Measurements from ENCODE around the gene CSNK2B. TPM values are rescaled to one million over a fixed set of nuclear protein-coding genes. Genes with fewer than 3 reads are reported as not detected.

The CSNK2B gene
- total and polyA plus RNA-seq, 7 experiments from 2014 or later: 101 to 275 (median 149) TPM

DNA sequence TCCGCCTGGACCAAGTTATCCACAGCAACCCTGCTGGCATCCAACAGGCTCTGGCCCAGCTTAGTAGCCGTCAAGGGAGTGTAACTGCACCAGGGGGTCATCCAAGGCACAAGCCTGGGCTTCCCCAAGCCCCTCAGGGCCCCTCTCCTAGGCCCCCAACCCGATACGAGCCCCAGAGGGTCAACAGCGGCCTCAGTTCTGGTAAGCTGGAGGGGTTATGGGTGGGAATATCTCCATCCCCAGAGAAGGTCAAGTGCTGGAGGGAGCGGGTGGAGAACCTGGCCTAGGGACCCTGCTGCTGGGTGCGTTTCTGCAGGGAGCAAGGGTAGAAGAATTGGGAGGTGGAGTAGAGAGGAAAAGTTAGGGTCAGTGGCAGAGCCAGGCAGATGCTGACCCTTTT lies 32.4 kb upstream of the CSNK2B start:
- Histone ChIP-seq H3K4me1 (ENCODE audit: control insufficient read depth in 2 of 2, insufficient read depth in 2 of 2, low read length in 2 of 2) (no peaks in the 10 kb centered on the region), H3K27ac (ENCODE audit: low read depth, low read length) (no peak overlapping the region), H3K4me3 (ENCODE audit: low read length) (no peak overlapping the region), H3K27me3 (ENCODE audit: control insufficient read depth in 2 of 2, insufficient read depth in 2 of 2, low read length in 2 of 2) (no peaks in the 10 kb centered on the region), H3K36me3 (ENCODE audit: control insufficient read depth in 2 of 3, insufficient read depth in 3 of 3, low read length in 3 of 3) (peaks cover 15 to 97% (median 21%) of the 10 kb centered on the region in 3 experiments), H3K9me3 (ENCODE audit: control insufficient read depth in 2 of 3, low read length in 3 of 3) (no peaks in the 10 kb centered on the region)
- Mint-ChIP-seq H3K9me3 (no peaks in the 10 kb centered on the region), H3K27me3 (no peaks in the 10 kb centered on the region), H3K4me3 (no peak overlapping the region), H3K4me1 (peaks cover 0 to 5% (median 0%) of the 10 kb centered on the region in 7 donors), H3K27ac (peak overlapping the region in 1 of 9 donors; percentile 51), H3K36me3 (peaks cover 8 to 50% (median 19%) of the 10 kb centered on the region in 5 donors)
- intact Hi-C loops (cut with micrococcal nuclease): no loop called here
- DNase-seq (no peak), ATAC-seq (no peak)
- ChIA-PET POLR2A (interaction anchor here (1.0 to 1.1 kb wide), 2 partner anchors 18 to 51 kb away, joined by 3 read pairs; partner anchors contain the start of gene LTB), CTCF (interaction anchor here (1.7 kb wide), 1 partner anchor 18 kb away, joined by 4 read pairs; no protein-coding TSS in a partner anchor)

DNA sequence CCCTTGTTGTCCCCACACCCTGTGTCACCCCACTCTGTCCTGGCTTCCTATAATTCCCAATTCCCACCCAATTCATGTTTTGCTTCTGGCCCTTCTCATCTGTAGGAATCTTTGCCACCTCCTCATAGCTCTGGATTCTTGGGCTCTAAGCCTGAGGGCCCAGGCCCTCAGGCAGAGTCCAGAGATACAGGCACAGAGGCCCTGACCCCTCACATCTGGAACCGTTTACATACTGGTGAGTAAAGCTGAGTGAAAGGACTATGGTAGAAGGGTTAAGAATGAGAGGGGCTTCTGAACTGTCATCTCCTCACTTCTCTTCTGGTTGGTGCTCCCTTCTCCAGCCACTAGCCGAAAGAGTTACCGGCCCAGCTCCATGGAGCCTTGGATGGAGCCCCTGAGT lies 31.7 kb upstream of the CSNK2B start:
- H3K27me3 ChIP-seq (ENCODE audit: control insufficient read depth in 2 of 2, insufficient read depth in 2 of 2, low read length in 2 of 2): no peaks in the 10 kb centered on the region
- no peak for DNase-seq
- Mint-ChIP-seq H3K4me3 (no peak overlapping the region), H3K27ac (peak overlapping the region in 3 of 9 donors; percentile 27 to 76 (median 46)), H3K27me3 (no peaks in the 10 kb centered on the region), H3K36me3 (peaks cover 8 to 44% (median 19%) of the 10 kb centered on the region in 5 donors), H3K9me3 (no peaks in the 10 kb centered on the region), H3K4me1 (peaks cover 0 to 5% (median 0%) of the 10 kb centered on the region in 7 donors)
- H3K9me3 ChIP-seq (ENCODE audit: control insufficient read depth in 2 of 3, low read length in 3 of 3): no peaks in the 10 kb centered on the region
- POLR2A ChIA-PET: interaction anchor here (0.9 to 1.0 kb wide), 2 partner anchors 52 to 54 kb away, joined by 3 read pairs; partner anchors contain the start of gene LTB
- intact Hi-C loops (cut with micrococcal nuclease): no loop called here
- H3K36me3 ChIP-seq (ENCODE audit: control insufficient read depth in 2 of 3, insufficient read depth in 3 of 3, low read length in 3 of 3): peaks cover 15 to 94% (median 18%) of the 10 kb centered on the region in 3 experiments
- no peak overlapping the region for H3K4me3 ChIP-seq (ENCODE audit: low read length)
- ATAC-seq: no peak
- no peaks in the 10 kb centered on the region for H3K4me1 ChIP-seq (ENCODE audit: control insufficient read depth in 2 of 2, insufficient read depth in 2 of 2, low read length in 2 of 2)
- CTCF ChIA-PET: interaction anchor here (1.7 kb wide), 1 partner anchor 17 kb away, joined by 4 read pairs; no protein-coding TSS in a partner anchor
- H3K27ac ChIP-seq (ENCODE audit: low read depth, low read length): no peak overlapping the region

DNA sequence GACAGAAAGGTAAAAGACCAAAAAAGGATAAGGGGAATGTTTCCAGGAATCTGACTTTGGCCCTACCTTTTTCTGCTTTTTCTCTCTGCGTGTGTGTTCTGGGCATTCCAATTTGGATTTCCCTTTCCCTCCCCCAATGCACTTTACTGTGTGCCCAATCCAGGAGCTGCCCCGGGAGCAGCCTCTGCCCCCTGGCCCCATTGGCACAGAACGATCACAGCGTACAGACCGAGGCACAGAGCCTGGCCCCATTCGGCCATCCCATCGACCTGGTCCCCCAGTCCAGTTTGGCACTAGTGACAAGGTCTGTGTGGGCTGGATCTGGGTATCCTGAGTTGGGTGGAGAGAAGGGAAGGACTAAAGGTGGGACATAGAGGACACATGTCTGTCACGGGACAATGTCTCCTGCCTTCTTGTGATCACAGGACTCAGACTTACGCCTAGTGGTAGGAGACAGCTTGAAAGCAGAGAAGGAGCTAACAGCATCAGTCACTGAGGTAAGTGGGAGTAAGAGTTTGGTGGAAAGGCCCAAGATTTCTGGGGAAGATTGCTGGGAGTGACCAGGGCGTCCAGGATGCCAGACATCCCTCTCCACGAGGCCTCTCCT lies 30.8 kb upstream of the CSNK2B start:
- H3K27me3 Mint-ChIP-seq: no peaks in the 10 kb centered on the region
- H3K9me3 ChIP-seq (ENCODE audit: control insufficient read depth in 2 of 3, low read length in 3 of 3): no peaks in the 10 kb centered on the region
- intact Hi-C loops (cut with micrococcal nuclease): no loop called here
- POLR2A ChIA-PET: interaction anchor here (0.8 kb wide), 1 partner anchor 37 kb away, joined by 3 read pairs; no protein-coding TSS in a partner anchor
- H3K4me1 Mint-ChIP-seq: peaks cover 0 to 10% (median 0%) of the 10 kb centered on the region in 7 donors
- peak overlapping the region in 4 of 9 donors; percentile 40 to 60 (median 51) for H3K27ac Mint-ChIP-seq
- CTCF ChIA-PET: interaction anchor here (0.7 to 1.7 kb wide), 2 partner anchors 16 to 37 kb away, joined by 3 to 4 read pairs; no protein-coding TSS in a partner anchor
- peaks cover 8 to 41% (median 19%) of the 10 kb centered on the region in 5 donors for H3K36me3 Mint-ChIP-seq
- ATAC-seq: peak; percentile 23
- no peaks in the 10 kb centered on the region for H3K27me3 ChIP-seq (ENCODE audit: control insufficient read depth in 2 of 2, insufficient read depth in 2 of 2, low read length in 2 of 2)
- no peaks in the 10 kb centered on the region for H3K9me3 Mint-ChIP-seq
- no peak overlapping the region for H3K27ac ChIP-seq (ENCODE audit: low read depth, low read length)
- DNase-seq: no peak
- H3K4me3 ChIP-seq (ENCODE audit: low read length): no peak overlapping the region
- H3K4me3 Mint-ChIP-seq: no peak overlapping the region
- H3K4me1 ChIP-seq (ENCODE audit: control insufficient read depth in 2 of 2, insufficient read depth in 2 of 2, low read length in 2 of 2): no peaks in the 10 kb centered on the region
- H3K36me3 ChIP-seq (ENCODE audit: control insufficient read depth in 2 of 3, insufficient read depth in 3 of 3, low read length in 3 of 3): peaks cover 19 to 94% (median 22%) of the 10 kb centered on the region in 3 experiments

DNA sequence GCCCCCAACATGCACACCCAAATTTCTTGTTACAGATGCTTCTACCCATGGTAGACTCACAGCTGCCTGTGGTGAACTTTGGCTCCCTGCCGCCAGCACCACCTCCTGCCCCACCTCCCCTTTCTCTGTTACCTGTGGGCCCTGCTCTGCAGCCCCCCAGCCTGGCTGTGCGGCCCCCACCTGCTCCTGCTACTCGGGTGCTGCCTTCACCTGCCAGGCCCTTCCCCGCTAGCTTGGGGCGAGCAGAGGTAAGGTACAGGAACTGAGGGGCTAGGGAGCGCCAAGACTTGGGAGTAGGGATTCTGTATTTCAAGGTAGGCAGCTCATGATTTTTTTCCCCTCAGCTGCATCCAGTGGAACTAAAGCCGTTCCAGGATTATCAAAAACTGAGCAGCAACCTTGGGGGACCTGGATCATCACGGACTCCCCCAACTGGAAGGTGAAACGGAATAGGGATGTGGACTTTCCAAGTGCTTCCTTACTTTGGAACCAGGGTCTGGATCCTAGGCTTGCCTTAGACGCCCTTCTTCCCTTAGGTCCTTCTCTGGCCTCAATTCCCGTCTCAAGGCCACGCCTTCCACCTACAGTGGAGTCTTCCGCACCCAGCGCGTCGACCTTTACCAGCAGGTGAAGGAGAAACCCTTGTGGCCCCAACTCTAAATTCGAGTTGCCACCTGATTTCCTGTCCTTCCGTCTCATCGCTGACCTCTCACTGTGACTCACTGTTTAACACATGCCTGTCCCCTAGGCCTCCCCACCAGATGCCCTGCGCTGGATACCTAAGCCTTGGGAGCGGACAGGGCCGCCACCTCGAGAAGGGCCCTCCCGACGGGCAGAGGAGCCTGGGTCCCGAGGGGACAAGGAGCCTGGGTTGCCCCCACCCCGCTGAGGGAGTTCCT lies 28.9 kb upstream of the CSNK2B start:
- ChIA-PET CTCF (no interaction called here), POLR2A (interaction anchor here (1.2 to 2.4 kb wide), 2 partner anchors 12 to 15 kb away, joined by 4 to 12 read pairs; partner anchors contain the start of gene PRRC2A)
- H3K4me1 ChIP-seq (ENCODE audit: control insufficient read depth in 2 of 2, insufficient read depth in 2 of 2, low read length in 2 of 2): no peaks in the 10 kb centered on the region
- Mint-ChIP-seq H3K27ac (peak overlapping the region in 4 of 9 donors; percentile 51 to 56 (median 54)), H3K4me1 (peaks cover 0 to 10% (median 0%) of the 10 kb centered on the region in 7 donors), H3K4me3 (no peak overlapping the region), H3K9me3 (no peaks in the 10 kb centered on the region), H3K36me3 (peaks cover 0 to 45% (median 12%) of the 10 kb centered on the region in 5 donors), H3K27me3 (no peaks in the 10 kb centered on the region)
- no peak for ATAC-seq
- no peaks in the 10 kb centered on the region for H3K27me3 ChIP-seq (ENCODE audit: control insufficient read depth in 2 of 2, insufficient read depth in 2 of 2, low read length in 2 of 2)
- H3K27ac ChIP-seq (ENCODE audit: low read depth, low read length): no peak overlapping the region
- intact Hi-C loops (cut with micrococcal nuclease): no loop called here
- no peak for DNase-seq
- peaks cover 33 to 94% (median 33%) of the 10 kb centered on the region in 3 experiments for H3K36me3 ChIP-seq (ENCODE audit: control insufficient read depth in 2 of 3, insufficient read depth in 3 of 3, low read length in 3 of 3)
- H3K9me3 ChIP-seq (ENCODE audit: control insufficient read depth in 2 of 3, low read length in 3 of 3): no peaks in the 10 kb centered on the region
- H3K4me3 ChIP-seq (ENCODE audit: low read length): no peak overlapping the region

DNA sequence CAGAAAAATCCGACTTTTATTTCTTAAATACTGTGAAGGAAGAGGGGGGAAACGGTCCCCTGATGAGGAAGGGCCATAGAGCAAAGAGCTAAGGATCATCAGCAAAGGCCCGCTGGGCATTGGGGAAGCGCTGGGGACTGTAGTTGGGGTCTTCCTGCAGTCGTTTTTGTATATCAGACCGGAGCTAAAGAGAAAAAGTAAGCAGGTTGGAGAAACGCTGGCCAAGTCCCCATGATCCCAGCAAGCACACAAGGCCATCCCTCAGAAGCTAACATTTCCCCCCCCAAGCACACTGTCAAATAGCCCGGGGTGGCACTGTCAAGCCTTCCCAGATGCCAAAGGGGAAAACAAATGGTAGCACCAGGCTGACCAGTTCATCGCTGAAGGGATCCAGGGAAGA lies 26.8 kb upstream of the CSNK2B start:
- H3K27me3 Mint-ChIP-seq: no peaks in the 10 kb centered on the region
- Histone ChIP-seq H3K27ac (ENCODE audit: low read depth, low read length) (no peak overlapping the region), H3K27me3 (ENCODE audit: control insufficient read depth in 2 of 2, insufficient read depth in 2 of 2, low read length in 2 of 2) (no peaks in the 10 kb centered on the region), H3K4me1 (ENCODE audit: control insufficient read depth in 2 of 2, insufficient read depth in 2 of 2, low read length in 2 of 2) (no peaks in the 10 kb centered on the region), H3K9me3 (ENCODE audit: control insufficient read depth in 2 of 3, low read length in 3 of 3) (no peaks in the 10 kb centered on the region), H3K4me3 (ENCODE audit: low read length) (no peak overlapping the region), H3K36me3 (ENCODE audit: control insufficient read depth in 2 of 3, insufficient read depth in 3 of 3, low read length in 3 of 3) (peaks cover 26 to 94% (median 28%) of the 10 kb centered on the region in 3 experiments)
- ChIA-PET CTCF (interaction anchor here (0.6 kb wide), 1 partner anchor 284 kb away, joined by 5 read pairs; no protein-coding TSS in a partner anchor), POLR2A (interaction anchor here (1.2 to 2.4 kb wide), 3 partner anchors 11 to 17 kb away, joined by 7 to 15 read pairs (median 12); partner anchors contain the start of genes BAG6 and PRRC2A)
- H3K36me3 Mint-ChIP-seq: peaks cover 0 to 45% (median 12%) of the 10 kb centered on the region in 5 donors
- intact Hi-C loops (cut with micrococcal nuclease): loop anchor here in 1 of 2 donors (2.0 kb wide), 1 partner anchor 18 kb away; the partner anchor contains the start of gene PRRC2A
- peak overlapping the region in 2 of 9 donors; percentile 11 to 59 for H3K27ac Mint-ChIP-seq
- H3K4me3 Mint-ChIP-seq: no peak overlapping the region
- no peaks in the 10 kb centered on the region for H3K9me3 Mint-ChIP-seq
- H3K4me1 Mint-ChIP-seq: peaks cover 0 to 9% (median 0%) of the 10 kb centered on the region in 7 donors
- no peak for DNase-seq
- ATAC-seq: no peak

DNA sequence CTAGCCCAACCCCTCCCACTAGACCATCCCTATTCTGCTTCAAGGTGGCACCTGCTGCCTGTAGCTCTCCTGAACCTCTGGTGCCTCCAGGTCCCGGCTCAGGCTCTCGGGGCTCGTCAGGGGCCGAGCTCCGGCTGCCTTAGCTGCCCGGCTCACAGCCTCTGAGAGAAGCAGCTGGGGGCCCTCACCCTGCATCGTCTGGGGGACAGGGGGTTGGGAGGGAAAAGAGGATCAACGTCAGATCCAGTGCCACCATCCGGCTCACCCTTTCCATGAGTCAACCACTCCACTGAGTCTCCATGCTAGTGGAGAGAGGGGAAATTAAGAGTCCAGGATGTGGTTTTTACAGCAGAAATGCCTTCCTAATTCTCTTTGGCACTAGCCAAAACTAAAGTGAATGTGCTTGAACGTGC lies 26.4 kb upstream of the CSNK2B start:
- Histone ChIP-seq H3K4me3 (ENCODE audit: low read length) (no peak overlapping the region), H3K36me3 (ENCODE audit: control insufficient read depth in 2 of 3, insufficient read depth in 3 of 3, low read length in 3 of 3) (peaks cover 26 to 94% (median 28%) of the 10 kb centered on the region in 3 experiments), H3K4me1 (ENCODE audit: control insufficient read depth in 2 of 2, insufficient read depth in 2 of 2, low read length in 2 of 2) (no peaks in the 10 kb centered on the region), H3K9me3 (ENCODE audit: control insufficient read depth in 2 of 3, low read length in 3 of 3) (no peaks in the 10 kb centered on the region), H3K27ac (ENCODE audit: low read depth, low read length) (no peak overlapping the region), H3K27me3 (ENCODE audit: control insufficient read depth in 2 of 2, insufficient read depth in 2 of 2, low read length in 2 of 2) (no peaks in the 10 kb centered on the region)
- H3K4me1 Mint-ChIP-seq: peaks cover 0 to 7% (median 0%) of the 10 kb centered on the region in 7 donors
- no peak overlapping the region for H3K4me3 Mint-ChIP-seq
- ATAC-seq (no peak), DNase-seq (no peak)
- H3K27ac Mint-ChIP-seq: peak overlapping the region in 1 of 9 donors; percentile 49
- ChIA-PET CTCF (interaction anchor here (0.6 to 0.7 kb wide), 2 partner anchors 284 to 1537 kb away, joined by 3 to 5 read pairs; no protein-coding TSS in a partner anchor), POLR2A (interaction anchor here (0.6 to 2.4 kb wide), 4 partner anchors 12 to 18 kb away, joined by 3 to 15 read pairs (median 10); partner anchors contain the start of genes BAG6 and PRRC2A)
- H3K36me3 Mint-ChIP-seq: peaks cover 0 to 45% (median 12%) of the 10 kb centered on the region in 5 donors
- no peaks in the 10 kb centered on the region for H3K27me3 Mint-ChIP-seq
- H3K9me3 Mint-ChIP-seq: no peaks in the 10 kb centered on the region
- intact Hi-C loops (cut with micrococcal nuclease): loop anchor here in 1 of 2 donors (2.0 kb wide), 1 partner anchor 19 kb away; the partner anchor contains the start of gene PRRC2A
